GM18517 (cell line): ENCODE measurements around the gene ITGA2B.

Experiments
- ATAC-seq: cut with Tn5 transposase; IDR thresholded peaks from one replicate; pipeline ENCODE4 v1.9.1; 2021; ENCODE audit warnings: mild to moderate bottlenecking, moderate library complexity; ENCODE audit not compliant: unreplicated experiment

Gene ITGA2B

DNA sequence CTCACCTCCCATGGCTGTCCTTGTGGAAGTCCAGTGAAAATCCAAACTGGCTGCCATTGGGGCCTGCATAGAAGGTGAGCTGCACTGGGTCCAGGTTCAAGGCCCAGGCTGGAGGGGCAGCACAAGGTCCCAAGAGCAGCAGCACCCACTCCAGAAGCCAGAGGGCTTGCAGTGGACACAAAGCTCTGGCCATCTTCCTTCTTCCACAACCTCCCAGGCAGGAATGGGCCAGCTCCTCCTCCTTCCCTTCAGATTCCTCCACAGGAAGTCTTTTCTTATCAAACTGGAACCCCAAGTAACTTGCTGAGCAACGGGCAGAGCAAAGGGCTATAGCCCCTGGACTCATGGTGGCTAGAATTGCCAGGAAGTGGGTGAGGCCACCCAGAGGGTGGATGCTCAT, at the start of gene ITGA2B:
ITGA2B (minus strand) TSS at position 369 of the 400 bp plus-strand sequence; CDS start at position 193, 176 bp downstream.
- no peak for ATAC-seq

DNA sequence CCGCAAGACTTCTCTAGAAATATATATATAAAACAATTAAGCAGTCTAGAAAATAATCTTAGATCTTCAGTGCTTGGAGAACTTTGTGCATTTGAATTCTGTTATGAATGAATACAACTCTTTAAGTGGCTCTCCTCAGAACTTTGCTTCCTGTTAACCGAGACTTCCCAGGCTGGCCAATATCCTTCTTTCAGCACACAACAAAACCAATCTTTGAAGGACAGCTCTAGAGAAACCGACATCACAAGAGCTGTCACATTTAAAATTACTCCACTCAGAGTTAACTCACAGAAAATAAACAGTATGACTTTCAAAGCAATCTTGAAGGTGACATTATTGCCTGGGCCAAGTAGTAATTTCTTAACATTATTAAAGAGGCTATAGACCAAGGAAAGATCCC, 49.7 kb upstream of the ITGA2B start:
- no peak for ATAC-seq

DNA sequence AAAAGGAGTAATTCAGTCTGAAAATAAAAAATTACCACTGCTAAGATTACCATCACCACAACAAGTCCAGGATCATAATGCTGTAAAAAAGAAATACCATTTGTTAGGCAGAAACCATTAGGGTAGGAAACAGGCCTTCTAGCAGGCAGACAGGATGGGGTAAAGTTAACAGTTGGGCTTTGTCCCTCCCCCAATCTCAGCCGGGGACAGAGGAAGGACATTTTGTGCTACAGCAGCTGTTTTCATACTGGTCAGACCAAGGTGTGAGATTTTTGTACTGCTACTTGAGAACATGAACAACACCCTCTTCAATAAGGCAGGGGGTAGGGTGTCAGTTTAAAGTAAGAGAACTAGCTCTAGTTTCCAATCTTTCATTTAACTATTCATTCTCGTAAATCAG, 49.2 kb upstream of the ITGA2B start:
- no peak for ATAC-seq

DNA sequence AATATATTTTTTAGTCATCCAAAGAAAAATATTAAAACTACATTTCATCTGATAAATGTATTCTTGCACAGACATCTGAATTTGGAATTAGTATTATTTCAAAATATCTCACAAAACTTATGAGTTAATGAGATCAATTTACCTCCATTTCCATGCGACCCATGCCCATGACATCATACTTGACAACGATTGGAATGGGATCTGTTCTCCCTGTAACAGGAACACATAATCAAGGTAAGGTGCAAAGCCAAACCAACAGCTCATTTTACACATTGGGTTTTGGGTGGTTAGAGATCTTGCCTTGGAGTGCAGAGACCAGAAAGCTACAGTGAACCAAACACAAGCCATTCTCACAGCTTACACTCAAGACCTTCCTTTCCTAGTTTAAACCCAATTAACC, 46.9 kb upstream of the ITGA2B start:
- ATAC-seq, result no peak

DNA sequence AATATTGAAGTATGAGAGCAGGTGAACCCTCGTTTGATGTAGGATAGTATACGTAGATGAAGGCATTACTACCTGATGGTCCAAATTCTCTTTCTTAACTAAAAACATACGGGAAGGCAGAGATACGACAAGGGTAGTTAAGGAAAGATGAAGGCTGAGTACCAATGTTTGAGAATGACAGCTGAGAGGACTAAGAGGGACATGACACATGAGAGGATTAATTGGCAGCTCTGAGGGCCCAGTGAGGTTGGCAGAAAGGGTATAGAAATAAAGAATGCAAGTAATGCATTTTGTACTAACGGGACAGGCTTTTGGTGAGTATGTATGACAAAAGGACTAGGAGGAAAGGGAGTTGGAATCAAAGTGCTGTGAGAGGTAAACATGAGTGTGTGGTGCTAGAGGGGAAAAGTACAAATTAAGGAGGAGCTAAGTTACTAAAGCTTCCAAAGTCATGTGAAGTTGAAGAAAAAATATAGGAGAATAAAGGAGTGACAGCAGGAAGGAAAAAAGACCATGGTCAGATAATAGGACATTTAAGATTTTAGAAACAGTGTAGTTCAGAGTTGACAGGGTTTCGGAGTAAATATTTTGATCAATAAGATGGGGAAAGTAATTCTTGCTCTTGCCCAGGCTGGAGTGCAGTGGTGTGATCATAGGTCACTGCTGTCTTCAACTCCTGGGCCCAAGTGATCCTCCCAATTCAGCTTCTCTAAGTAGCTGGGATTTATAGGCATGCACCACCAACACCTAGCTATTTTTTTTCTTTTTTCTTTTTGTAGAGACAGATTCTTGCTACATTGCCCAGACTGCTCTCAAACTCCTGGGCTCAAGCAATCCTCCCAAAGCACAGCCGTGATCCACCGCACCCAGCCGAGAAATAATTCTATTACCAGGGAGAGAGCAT, 43.1 kb upstream of the ITGA2B start:
- ATAC-seq, result no peak

DNA sequence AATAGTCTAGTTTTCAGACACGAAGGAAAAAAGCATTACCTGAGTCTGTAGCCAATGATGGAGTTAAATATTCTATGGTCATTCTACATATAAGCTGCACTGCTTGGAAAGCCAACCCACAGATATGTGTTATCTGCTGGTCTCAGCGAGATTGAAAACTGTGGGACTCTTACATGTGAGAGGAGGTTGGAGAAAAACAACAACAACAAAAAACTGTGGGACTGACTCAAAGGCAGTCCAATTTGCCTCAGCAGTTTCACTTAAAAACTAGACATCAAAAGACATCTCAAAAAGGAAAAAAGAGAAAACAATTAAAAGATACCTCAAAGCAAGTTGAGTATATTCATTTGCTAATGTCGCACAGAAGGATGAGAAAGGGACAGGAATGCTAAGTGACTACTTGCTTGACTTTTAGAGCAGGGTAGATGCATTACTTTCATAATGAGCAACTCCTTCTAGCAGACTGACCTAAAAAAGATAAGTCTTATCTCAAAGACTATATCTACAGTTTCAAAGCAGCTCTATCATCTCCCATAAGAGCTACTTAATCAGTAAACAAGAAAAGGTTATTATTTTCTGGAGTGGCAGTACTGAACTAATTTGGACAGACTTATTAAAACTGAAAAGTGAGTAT, 35.5 kb upstream of the ITGA2B start:
- ATAC-seq, result no peak

DNA sequence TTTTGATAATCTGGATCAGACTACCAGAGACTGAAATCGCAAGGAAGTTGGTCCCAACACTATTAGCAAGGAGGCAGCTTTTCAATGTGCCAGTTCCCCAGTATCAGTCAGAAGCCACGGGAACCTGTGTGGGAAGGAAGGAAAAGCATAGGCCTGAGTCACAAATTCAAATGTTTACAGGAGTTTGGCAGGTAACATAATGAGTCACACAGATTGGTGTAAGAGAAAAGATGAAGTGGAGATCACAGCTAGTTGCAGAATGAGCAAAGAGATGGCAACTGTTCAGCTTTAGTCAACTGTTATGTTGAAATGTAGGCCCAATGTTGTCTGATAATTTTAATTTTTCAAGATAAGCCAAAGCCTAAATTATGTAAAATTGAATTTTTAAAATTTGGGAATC, 28.1 kb upstream of the ITGA2B start:
- ATAC-seq, result no peak

DNA sequence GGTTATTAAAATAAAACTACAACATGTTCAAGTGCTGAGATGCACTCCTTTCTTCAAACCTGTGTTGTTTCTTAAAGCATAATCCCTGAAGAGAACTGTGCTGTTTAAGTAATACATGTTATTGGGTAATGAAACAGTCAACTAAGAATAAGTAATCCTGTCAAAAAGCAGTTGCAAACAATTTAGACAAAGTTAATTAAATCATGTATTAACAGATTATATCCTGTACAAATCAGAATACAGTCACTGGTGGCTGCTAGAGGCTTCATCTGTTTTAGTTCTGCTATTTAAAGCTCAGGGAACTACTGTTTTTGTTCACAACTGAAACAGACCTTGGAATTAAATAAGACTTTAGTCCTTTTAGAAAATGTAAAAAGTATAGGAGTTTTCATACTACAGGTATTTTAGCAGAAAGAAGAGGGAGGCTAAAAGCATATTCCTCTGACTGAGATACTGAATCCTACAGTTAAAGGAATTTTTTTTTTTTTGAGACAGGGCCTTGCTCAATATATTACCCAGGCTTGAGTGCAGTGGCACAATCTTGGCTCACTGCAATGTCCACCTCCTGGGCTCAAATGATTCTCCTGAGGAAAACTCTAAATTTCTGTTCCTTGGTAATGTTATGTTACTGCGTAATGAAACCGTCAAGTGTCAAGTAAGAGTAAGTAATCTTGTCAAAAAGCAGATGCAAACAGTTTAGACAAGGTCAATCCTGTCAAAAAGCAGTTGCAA, 27.3 kb upstream of the ITGA2B start:
- no peak for ATAC-seq

DNA sequence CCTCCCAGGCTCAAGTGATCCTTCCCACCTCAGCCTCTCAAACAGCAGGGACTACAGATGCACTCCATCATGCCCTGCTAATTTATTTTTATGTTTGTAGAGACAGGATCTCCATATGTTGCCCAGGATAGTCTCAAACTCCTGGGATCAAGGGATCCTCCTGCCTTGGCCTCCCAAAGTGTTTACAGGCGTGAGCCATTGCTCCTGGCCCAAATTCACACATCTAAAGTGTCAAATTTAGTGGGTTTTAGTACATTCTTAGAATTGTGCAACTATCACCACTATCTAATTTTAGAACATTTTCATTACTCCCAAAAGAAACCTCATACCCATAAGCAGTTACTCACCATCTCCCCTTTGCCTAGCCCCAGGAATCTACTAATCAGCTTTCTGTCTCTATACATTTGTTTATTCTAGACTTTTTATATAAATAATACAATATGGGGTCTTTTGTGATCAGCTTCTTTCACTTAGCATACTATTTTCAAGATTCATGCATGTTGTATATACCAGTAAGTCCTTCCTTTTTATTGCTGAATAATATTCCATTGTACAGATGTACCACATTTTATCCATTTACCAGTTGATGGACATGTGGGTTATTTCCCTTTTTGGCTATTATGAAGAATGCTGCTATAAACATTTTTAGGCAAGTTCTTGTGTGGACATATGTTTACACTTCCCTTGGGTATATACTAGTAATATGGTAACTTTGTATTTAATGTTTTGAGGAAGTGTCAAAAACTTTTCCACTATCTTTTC, 25.1 kb upstream of the ITGA2B start:
- ATAC-seq, result no peak

DNA sequence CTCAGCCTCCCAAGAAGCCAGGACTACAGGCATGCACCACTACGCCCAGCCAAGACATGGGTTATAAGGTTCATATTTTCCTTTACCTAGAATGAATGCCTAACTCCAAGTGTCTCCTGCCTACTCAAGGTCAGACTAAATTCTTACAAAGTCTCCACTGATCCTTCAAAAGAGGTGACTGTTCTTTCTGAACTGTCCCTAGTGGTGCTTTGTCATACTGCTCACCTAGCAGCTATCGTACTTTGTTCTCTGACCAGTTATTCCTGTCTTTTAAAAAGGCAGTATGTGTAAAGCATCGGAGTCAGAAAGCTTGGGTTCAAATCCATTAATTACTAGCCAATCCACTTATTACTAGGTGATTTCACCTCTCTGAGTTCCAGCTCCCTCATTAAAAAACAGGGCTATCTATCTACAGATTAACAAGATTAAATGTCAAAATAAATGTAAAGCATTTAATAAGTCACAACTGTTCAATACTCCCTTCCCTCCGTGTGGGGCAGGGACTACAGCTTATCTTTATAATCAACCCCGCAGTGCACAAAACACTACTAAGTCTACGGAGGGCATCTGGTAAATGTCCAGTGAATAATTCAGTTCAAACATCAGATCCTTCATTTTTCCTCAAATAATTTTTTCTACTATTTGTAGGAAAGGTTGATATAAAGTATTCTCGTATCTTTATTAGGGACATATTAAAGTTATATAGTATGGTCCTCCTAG, 20.0 kb upstream of the ITGA2B start:
- ATAC-seq, result no peak

DNA sequence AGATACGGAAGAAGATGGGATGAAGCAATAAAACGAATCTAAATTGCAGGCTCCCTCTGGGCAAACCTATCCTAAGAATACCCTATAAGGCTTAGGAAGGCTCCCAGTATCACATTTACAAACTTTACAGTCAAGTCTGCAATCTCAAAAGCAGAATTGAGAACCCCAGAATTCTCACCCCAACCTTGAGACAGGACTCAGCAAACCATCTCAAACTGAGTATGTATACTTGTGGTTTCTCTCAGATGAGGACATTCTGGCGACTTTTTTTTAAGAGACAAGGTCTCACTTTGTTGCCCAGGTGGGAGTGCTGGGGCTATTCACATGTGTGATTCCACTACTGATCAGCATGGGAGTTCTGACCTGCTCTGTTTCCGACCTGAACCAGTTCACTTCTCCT, 19.3 kb upstream of the ITGA2B start:
- no peak for ATAC-seq

DNA sequence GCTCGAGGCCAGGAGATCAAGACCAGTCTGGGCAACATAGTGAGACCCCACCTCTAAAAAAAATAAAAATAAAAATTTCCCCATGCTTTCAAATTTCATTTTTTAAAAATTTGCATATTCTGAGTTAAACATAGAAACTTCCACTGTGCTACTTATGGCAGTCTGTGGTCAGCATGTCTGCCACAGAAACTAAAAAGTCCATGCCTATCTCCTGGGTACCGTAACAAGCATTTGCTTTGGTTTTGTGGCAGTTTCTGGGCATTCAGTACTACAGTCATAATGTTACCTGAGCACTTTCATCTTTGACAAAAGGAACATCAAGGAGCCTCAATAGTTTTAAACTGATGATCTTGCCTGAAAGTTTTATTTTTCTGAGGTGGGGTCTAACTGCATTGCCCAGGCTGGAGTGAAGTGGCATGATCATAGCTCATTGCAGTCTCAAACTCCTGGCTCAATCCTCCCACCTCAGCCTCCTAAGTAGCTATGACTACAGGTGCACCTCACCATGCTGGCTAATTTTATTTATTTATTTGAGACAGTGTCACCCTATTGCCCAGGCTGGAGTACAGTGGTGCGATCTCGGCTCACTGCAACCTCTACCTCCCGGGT, 13.2 kb upstream of the ITGA2B start:
- peak; percentile 67 for ATAC-seq

DNA sequence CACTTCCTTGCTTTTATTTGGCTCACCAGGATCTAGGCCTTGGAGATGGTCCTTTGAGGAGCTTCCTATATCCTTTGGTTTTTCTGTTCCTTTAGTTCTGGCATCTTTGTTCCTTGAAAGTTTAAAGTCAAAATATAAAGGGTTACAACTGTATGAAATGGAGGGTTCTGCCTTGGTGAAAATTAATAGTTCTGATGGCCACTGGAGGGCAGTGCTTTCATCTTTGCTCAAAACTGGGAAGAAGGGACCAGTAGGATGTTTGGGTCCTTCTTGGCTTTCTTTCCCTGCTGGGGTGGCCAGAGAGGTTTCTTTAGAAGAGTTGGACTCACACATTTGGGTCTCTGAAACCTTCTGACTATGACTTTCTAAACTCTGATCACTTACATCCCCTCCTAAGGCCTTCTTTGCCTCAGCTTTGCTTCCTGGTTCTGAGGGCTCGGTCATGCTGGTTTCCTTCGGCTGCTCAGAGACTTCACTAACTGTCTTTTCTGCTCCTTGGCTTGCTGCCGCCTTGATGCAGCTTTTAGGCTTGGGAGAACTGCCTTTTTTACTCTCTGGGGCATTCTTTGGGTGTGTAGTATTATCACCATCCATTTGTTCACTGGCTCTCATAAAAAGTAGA, 10.9 kb upstream of the ITGA2B start:
- ATAC-seq, result no peak

DNA sequence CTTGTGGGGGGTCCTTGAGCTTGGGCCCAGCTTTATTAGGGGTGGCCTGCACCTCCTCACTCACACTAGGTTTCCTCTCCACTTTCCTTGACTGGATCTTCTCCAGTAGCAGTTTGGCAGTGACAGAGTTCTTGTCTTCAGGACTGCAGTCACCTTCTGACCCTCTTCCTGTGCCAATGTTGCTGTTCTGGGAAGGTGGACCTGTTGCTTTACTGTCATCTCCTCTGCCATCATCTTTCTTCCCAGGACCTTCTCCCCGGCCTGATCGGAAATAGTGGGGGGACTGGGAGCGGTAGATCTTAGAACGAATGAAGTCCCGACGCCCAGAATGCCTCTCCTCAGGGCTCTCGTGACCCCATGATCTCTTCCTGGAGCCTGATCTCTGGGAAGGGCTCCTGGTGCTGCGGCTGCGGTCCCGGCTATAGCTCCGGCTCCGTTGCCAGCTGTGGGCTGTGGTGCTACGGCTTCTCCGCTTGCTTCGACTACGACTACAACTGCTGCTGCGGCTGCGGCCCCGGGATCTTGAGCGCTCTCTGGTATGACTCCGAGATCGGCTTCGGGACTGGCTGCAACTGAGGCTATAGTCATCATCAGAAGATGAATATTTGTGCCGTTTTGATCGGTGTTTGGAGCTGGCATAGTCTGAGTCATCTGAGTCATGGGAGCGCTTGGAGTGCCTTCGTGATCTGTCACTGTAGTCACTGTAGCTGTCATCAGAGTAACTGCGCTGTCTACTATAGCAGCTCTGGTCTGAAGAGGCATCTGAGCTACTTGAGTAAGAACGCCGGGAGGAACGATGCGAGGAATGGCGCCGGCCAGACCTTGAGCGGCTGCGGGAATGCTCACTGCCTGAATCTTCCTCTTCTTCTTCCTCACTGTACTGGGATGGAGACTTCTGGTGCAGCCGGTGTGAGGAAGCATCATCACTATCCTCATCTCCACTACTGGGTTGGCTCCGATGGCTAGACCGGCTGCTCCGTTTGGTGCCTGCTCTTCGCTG, 9.5 kb upstream of the ITGA2B start:
- no peak for ATAC-seq

DNA sequence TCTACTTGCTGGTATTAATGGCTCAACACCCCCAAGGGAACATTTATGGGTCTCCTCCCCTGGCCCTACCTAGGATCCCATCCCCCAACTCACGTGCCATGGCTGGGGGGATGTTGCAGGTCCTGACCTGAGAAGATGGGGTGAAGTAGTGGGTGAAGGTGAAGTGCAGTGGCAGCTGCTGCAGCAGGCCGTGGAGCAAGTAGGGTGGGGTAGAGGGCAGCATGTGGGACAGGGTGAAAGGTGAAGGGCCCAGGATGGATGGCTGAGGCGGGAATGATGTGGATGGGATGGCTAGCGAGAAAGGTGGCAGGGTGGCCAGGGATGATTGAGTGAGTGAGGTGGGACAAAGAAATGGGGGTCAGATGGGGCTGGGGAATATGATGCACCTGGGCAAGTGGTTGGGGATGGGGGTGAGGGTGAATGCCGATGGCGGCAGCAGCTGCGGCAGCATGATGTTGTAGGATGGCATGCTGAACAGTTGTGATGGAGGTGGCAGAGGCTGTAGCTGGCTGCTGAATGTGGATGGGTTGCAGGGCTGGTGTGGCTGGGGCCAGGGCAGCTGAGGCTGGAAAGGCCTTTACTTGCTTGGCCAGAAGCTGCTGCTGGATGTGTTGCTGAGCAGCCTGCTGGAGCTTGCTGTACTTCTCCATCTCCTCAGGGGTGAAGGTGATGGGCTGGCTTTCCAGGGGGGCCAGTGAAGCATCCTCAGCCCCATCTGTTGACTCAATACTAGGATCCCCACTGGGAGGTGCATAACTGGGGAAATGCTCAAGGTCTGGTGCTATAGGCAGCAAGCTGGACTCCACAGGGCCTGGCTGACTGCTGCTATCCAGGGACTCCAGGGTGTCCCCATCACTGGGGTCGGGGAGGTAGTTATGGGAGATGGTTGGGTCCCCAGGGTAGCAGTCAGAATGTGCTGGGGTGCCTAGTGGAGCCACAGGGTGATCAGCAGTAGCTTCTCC, 8.3 kb upstream of the ITGA2B start:
- no peak for ATAC-seq

DNA sequence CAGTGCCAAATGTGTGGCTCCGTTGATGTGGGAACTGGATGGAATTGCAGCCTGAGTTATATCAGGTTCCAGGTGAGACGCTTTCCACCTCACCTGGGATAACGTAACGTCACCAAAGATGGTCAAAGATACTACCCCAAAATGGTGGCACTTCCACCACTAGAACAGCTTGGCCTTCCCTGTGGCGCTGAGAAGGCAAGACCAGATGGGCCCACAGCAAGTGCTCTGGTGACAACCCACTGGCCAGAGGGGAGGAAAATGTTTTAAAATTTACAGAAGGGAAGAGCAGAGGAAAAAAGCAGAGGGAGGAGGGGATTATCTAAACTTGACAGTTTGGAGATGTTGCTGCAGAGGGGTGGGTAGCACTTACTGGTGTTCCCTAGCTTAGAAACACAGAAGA, 7.5 kb upstream of the ITGA2B start:
- no peak for ATAC-seq

DNA sequence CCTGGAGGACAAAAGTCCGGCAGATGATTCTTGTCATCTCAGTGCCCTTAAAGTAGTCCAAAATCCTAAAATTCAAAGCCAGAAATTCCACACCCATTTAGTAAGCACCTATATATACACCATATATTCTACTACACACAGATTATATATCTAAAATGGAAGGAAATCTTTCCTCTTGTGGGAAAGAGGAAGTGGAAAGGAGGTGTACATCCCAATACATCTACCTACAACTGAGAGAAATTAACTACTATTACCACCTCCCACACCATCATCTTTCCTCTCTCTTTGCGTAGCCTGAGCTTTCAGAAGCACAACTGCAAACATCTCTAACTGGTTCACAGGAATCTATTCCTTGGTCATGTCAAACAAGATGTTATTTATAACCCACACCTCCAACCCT, 5.4 kb upstream of the ITGA2B start:
- no peak for ATAC-seq
